GM23338 (cell line): ENCODE data around the gene SBK1. TPM values are rescaled to one million over a fixed set of nuclear protein-coding genes. Genes with fewer than 3 reads are reported as not detected.
"Not testable (repeated sequence)": the region's sequence is repeated elsewhere in the genome, so short reads cannot be mapped to it uniquely, and the experiment has no call there.

Experiments used
- ATAC-seq: fragments of 200-7000 bp; cut with Tn5 transposase; 3 replicates; pipeline ENCODE4 v1.9.1; 2020
- DNase-seq: peaks from one replicate; pipeline ENCODE4 v3.0.0-alpha.2; 2015; ENCODE audit warnings: low spot score
- H2AFZ ChIP-seq: fragments of 200-600 bp; sonication (generic); 2 replicates; pipeline ENCODE4 v1.8.0; 2016; ENCODE audit warnings: antibody characterized with exemption, mild to moderate bottlenecking, moderate library complexity
- H3F3A ChIP-seq: fragments of 200-600 bp; sonication (generic); replicated peaks from 2 replicates; pipeline ENCODE4 v1.8.0; 2017; ENCODE audit warnings: antibody characterized with exemption, mixed run types, low read depth
- H3K27ac ChIP-seq: fragments of 200-600 bp; sonication (generic); 2 replicates; pipeline ENCODE4 v1.6.1; 2016; ENCODE audit warnings: low read depth
- H3K27me3 ChIP-seq: fragments of 200-600 bp; sonication (generic); 2 replicates; pipeline ENCODE4 v1.8.0; 2016; ENCODE audit warnings: mild to moderate bottlenecking, mixed run types, moderate library complexity; ENCODE audit not compliant: insufficient read depth
- H3K36me3 ChIP-seq: fragments of 200-600 bp; sonication (generic); 2 replicates; pipeline ENCODE4 v1.8.0; 2016; ENCODE audit warnings: mild to moderate bottlenecking; ENCODE audit not compliant: insufficient read depth
- H3K4me1 ChIP-seq: fragments of 200-600 bp; sonication (generic); 2 replicates; pipeline ENCODE4 v1.8.0; 2016; ENCODE audit warnings: mild to moderate bottlenecking, moderate library complexity; ENCODE audit not compliant: insufficient read depth
- H3K4me2 ChIP-seq: fragments of 200-600 bp; sonication (generic); 2 replicates; pipeline ENCODE4 v1.7.1; 2017; ENCODE audit warnings: mixed run types
- H3K4me3 ChIP-seq: fragments of 200-600 bp; sonication (generic); 2 replicates; pipeline ENCODE4 v1.6.1; 2016; ENCODE audit warnings: mixed run types
- H3K79me2 ChIP-seq: fragments of 200-600 bp; sonication (generic); replicated peaks from 2 replicates; pipeline ENCODE4 v1.8.0; 2017; ENCODE audit warnings: mild to moderate bottlenecking; ENCODE audit not compliant: insufficient read depth
- H3K9me2 ChIP-seq: fragments of 200-600 bp; sonication (generic); 2 replicates; pipeline ENCODE4 v1.8.0; 2017; ENCODE audit not compliant: insufficient read depth
- H4K20me1 ChIP-seq: fragments of 200-600 bp; sonication (generic); replicated peaks from 2 replicates; pipeline ENCODE4 v1.8.0; 2017; ENCODE audit warnings: mild to moderate bottlenecking; ENCODE audit not compliant: insufficient read depth
- H3K27ac Mint-ChIP-seq: 2 replicates; pipeline ENCODE4 v1.8.0; 2020; ENCODE audit warnings: inconsistent platforms, mild to moderate bottlenecking, moderate library complexity, mixed read lengths
- H3K27me3 Mint-ChIP-seq: 3 replicates; pipeline ENCODE4 v1.8.0; 2022; ENCODE audit warnings: low read depth, mild to moderate bottlenecking, moderate library complexity, mixed read lengths, inconsistent platforms; ENCODE audit not compliant: insufficient read depth, poor library complexity
- H3K36me3 Mint-ChIP-seq: 3 replicates; pipeline ENCODE4 v1.8.0; 2021; ENCODE audit warnings: low read depth, mild to moderate bottlenecking, inconsistent platforms, moderate library complexity, mixed read lengths
- H3K4me1 Mint-ChIP-seq: 3 replicates; pipeline ENCODE4 v1.8.0; 2020; ENCODE audit warnings: mild to moderate bottlenecking, inconsistent platforms, mixed read lengths
- H3K4me3 Mint-ChIP-seq: 3 replicates; pipeline ENCODE4 v1.8.0; 2021; ENCODE audit warnings: moderate library complexity, mild to moderate bottlenecking, inconsistent platforms, mixed read lengths
- H3K9me3 Mint-ChIP-seq: 3 replicates; pipeline ENCODE4 v1.8.0; 2020; ENCODE audit warnings: moderate library complexity, mild to moderate bottlenecking, inconsistent platforms, mixed read lengths
- POLR2AphosphoS5 ChIP-seq: IDR thresholded peaks from 2 replicates; pipeline ENCODE4 v1.6.1; 2016; ENCODE audit warnings: antibody characterized with exemption, low read depth
- long read RNA-seq: library from polyadenylated mRNA; unstranded; transcript quantifications from one replicate; pipeline ENCODE4 v2.0.0, GENCODE V29; 2020; ENCODE audit not compliant: unreplicated experiment
- polyA plus RNA-seq: library from polyadenylated mRNA; unstranded; fragments of >200 nt; fragmentation: Nextera tagmentation; extraction: Ambion mirVana; gene quantifications from 2 replicates; pipeline ENCODE4 v1.2.1, GENCODE V29; 2016
- total RNA-seq: library from RNA; depleted of rRNA; stranded (reverse); fragments of >200 nt; shearing (Covaris generic); gene quantifications from 2 replicates; pipeline ENCODE4 v1.2.3, GENCODE V29; 2014; rRNA removed
- TF ChIP-seq, protein P1 (sequence below), 2 experiments: fragments of 200-600 bp in 1 of 2; sonication (generic) in 1 of 2; conservative IDR thresholded peaks; 2 replicates each; pipeline versions ENCODE4 v1.5.1 to v1.6.1; 2016 to 2017; ENCODE audit warnings: antibody characterized with exemption in 2 of 2, low read depth in 2 of 2, mild to moderate bottlenecking in 2 of 2, moderate library complexity in 1 of 2
- TF ChIP-seq, protein P2 (sequence below): fragments of 250-450 bp; sonication (Bioruptor Pico); IDR thresholded peaks from 2 replicates; pipeline ENCODE4 v1.5.0; 2020; ENCODE audit warnings: mild to moderate bottlenecking, moderate library complexity

Gene SBK1
- total RNA-seq (59.8 and 68.1 TPM in 2 replicates), polyA plus RNA-seq (23.9 and 25.5 TPM in 2 replicates)
- long read RNA-seq, full-length matches to known transcripts: 1 of 10 reads
- long read RNA-seq, partial matches to known transcripts: 0 of 10 reads
- long read RNA-seq, other reads (novel, unspliced or antisense): 9 of 10 reads

DNA sequence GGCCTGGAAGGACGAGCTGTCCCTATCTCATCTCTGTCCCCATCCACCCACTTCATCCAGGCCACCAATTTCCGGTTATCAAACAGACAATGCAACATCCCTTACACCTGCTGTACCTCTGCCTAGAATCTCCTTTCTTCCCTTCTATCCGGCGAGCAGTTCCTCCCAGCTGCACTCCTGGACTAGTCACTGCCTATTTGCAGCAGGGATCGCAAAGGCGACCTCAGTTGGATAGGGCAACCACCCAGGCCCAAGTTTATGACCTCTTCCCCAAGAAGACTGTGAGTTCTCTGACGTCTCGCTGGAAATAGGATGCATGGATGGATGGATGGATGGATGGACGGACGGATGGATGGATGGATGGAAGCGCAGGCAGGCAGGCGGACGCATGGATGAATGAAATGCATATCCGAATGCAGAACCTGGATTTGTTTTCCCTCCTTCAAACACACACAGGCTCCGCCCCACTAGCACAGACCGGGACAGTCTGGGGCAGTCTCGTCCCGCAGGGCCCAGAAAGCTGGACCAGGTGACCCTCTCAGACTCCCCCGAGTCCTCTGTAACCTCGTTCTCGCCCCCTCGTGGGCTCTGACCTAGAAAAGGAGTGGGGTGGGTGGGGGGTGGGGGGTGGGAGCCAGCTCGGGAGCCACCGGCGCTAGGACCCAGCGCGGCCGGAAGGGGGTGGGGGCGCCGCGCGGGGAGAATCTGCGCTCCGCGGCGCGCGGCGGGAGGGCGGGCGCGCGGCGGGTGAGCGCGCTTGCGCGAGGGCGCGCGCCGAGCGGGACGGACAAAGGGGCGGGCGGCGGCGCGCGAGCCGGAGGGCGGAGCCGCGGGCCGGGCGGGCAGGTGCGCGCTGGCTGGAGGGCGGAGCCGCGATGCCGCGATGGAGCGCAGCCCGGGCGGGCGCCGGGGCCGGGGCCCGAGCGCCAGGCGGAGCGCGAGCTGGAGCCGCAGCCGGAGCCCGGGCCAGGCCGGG is at the start of gene SBK1:
TSS of gene SBK1 (plus strand) at position 875 of the 976 bp plus-strand sequence. CDS start 24,867 bp downstream, outside the sequence.
- H3K27me3 Mint-ChIP-seq: peaks cover 17% of the 10 kb centered on the region
- Histone ChIP-seq H3K4me2 (peak within 1 kb of the TSS; percentile 99), H3K27me3 (no peaks in the 10 kb centered on the region), H3K27ac (peak within 1 kb of the TSS; percentile 92), H3K4me3 (peak within 1 kb of the TSS; percentile 100), H2AFZ (peak within 1 kb of the TSS; percentile 53; the same call in 1 of the 2 replicates), H3K4me1 (peaks cover 25% of the 10 kb centered on the region), H3F3A (peaks cover 14% of the 10 kb centered on the region; the same call in 1 of the 2 replicates), H4K20me1 (peaks cover 6% of the 10 kb centered on the region), H3K36me3 (peaks cover under 1% of the 10 kb centered on the region; the same call in 1 of the 2 replicates), H3K9me2 (no peaks in the 10 kb centered on the region), H3K79me2 (peaks cover 69% of the 10 kb centered on the region)
- DNase-seq (peak; percentile 89), ATAC-seq (peak; percentile 45)
- peaks cover 37% of the 10 kb centered on the region for H3K4me1 Mint-ChIP-seq
- TF ChIP-seq, protein P1, sequence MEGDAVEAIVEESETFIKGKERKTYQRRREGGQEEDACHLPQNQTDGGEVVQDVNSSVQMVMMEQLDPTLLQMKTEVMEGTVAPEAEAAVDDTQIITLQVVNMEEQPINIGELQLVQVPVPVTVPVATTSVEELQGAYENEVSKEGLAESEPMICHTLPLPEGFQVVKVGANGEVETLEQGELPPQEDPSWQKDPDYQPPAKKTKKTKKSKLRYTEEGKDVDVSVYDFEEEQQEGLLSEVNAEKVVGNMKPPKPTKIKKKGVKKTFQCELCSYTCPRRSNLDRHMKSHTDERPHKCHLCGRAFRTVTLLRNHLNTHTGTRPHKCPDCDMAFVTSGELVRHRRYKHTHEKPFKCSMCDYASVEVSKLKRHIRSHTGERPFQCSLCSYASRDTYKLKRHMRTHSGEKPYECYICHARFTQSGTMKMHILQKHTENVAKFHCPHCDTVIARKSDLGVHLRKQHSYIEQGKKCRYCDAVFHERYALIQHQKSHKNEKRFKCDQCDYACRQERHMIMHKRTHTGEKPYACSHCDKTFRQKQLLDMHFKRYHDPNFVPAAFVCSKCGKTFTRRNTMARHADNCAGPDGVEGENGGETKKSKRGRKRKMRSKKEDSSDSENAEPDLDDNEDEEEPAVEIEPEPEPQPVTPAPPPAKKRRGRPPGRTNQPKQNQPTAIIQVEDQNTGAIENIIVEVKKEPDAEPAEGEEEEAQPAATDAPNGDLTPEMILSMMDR (conservative IDR thresholded peaks at IDR 0.05; ENCODE audit: low read depth in 2 of 2): no peak
- TF ChIP-seq, protein P2, sequence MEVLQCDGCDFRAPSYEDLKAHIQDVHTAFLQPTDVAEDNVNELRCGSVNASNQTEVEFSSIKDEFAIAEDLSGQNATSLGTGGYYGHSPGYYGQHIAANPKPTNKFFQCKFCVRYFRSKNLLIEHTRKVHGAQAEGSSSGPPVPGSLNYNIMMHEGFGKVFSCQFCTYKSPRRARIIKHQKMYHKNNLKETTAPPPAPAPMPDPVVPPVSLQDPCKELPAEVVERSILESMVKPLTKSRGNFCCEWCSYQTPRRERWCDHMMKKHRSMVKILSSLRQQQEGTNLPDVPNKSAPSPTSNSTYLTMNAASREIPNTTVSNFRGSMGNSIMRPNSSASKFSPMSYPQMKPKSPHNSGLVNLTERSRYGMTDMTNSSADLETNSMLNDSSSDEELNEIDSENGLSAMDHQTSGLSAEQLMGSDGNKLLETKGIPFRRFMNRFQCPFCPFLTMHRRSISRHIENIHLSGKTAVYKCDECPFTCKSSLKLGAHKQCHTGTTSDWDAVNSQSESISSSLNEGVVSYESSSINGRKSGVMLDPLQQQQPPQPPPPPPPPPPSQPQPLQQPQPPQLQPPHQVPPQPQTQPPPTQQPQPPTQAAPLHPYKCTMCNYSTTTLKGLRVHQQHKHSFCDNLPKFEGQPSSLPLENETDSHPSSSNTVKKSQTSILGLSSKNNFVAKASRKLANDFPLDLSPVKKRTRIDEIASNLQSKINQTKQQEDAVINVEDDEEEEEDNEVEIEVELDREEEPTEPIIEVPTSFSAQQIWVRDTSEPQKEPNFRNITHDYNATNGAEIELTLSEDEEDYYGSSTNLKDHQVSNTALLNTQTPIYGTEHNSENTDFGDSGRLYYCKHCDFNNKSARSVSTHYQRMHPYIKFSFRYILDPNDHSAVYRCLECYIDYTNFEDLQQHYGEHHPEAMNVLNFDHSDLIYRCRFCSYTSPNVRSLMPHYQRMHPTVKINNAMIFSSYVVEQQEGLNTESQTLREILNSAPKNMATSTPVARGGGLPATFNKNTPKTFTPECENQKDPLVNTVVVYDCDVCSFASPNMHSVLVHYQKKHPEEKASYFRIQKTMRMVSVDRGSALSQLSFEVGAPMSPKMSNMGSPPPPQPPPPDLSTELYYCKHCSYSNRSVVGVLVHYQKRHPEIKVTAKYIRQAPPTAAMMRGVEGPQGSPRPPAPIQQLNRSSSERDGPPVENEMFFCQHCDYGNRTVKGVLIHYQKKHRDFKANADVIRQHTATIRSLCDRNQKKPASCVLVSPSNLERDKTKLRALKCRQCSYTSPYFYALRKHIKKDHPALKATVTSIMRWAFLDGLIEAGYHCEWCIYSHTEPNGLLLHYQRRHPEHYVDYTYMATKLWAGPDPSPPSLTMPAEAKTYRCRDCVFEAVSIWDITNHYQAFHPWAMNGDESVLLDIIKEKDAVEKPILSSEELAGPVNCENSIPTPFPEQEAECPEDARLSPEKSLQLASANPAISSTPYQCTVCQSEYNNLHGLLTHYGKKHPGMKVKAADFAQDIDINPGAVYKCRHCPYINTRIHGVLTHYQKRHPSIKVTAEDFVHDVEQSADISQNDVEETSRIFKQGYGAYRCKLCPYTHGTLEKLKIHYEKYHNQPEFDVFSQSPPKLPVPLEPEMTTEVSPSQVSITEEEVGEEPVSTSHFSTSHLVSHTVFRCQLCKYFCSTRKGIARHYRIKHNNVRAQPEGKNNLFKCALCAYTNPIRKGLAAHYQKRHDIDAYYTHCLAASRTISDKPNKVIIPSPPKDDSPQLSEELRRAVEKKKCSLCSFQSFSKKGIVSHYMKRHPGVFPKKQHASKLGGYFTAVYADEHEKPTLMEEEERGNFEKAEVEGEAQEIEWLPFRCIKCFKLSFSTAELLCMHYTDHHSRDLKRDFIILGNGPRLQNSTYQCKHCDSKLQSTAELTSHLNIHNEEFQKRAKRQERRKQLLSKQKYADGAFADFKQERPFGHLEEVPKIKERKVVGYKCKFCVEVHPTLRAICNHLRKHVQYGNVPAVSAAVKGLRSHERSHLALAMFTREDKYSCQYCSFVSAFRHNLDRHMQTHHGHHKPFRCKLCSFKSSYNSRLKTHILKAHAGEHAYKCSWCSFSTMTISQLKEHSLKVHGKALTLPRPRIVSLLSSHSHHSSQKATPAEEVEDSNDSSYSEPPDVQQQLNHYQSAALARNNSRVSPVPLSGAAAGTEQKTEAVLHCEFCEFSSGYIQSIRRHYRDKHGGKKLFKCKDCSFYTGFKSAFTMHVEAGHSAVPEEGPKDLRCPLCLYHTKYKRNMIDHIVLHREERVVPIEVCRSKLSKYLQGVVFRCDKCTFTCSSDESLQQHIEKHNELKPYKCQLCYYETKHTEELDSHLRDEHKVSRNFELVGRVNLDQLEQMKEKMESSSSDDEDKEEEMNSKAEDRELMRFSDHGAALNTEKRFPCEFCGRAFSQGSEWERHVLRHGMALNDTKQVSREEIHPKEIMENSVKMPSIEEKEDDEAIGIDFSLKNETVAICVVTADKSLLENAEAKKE (CRISPR knock-in tag): no peak
- TF ChIP-seq POLR2AphosphoS5: peak; percentile 76
- H3K9me3 Mint-ChIP-seq: no peaks in the 10 kb centered on the region
- H3K4me3 Mint-ChIP-seq: peak within 1 kb of the TSS; percentile 98
- peak within 1 kb of the TSS; percentile 98 for H3K27ac Mint-ChIP-seq
- peaks cover 31% of the 10 kb centered on the region for H3K36me3 Mint-ChIP-seq

DNA sequence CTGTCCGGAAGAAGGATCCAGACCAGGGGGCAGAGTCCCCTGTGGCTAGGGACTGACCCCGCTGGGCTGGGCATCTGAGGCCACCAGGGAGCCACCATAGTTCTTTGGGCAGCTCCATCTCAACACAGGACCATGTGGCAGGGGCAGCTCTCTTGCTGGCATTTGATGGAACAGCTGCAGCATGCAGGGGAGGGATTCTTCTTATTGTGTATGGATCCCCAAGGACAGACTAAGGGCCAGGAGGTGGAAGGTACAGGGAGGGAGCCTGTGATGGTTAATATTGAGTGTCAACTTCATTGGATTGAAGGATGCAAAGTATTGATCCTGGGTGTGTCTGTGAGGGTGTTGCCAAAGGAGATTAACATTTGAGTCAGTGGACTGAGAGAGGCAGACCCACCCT is 42.8 kb upstream of the SBK1 start:
- not testable (repeated sequence) for H3K36me3 ChIP-seq, H3K79me2 ChIP-seq, H3K4me2 ChIP-seq, ATAC-seq, DNase-seq, H3K27me3 Mint-ChIP-seq, H3K4me3 Mint-ChIP-seq, H3F3A ChIP-seq, H4K20me1 ChIP-seq, H3K4me3 ChIP-seq, H3K9me3 Mint-ChIP-seq, H3K27ac ChIP-seq, H3K36me3 Mint-ChIP-seq, H3K27me3 ChIP-seq, H3K27ac Mint-ChIP-seq, H3K9me2 ChIP-seq
- Histone ChIP-seq H3K4me1 (peaks cover 31% of the 10 kb centered on the region), H2AFZ (0 out of 2 replicates have a peak overlapping the region, but pooled peaks have one; percentile 72)
- peaks cover 16% of the 10 kb centered on the region for H3K4me1 Mint-ChIP-seq
